Activated CD4-positive, CD25-positive, alpha-beta regulatory T cell treated with anti-CD3 and anti-CD28 coated beads, Interleukin-2, amount 50 U/mL, for 24 hours (primary cell): ENCODE data around the gene PRKAR2B.
A peak's percentile ranks its signal among the peaks of the same experiment; 100 is the strongest.

Experiments used
- ATAC-seq, 2 donors: fragments of 150-1000 bp; cut with Tn5 transposase; one replicate each; pipeline ENCODE4 v1.10.0; 2021; ENCODE audit warnings: mild to moderate bottlenecking in 1 of 2, moderate library complexity in 1 of 2

PRKAR2B gene

DNA sequence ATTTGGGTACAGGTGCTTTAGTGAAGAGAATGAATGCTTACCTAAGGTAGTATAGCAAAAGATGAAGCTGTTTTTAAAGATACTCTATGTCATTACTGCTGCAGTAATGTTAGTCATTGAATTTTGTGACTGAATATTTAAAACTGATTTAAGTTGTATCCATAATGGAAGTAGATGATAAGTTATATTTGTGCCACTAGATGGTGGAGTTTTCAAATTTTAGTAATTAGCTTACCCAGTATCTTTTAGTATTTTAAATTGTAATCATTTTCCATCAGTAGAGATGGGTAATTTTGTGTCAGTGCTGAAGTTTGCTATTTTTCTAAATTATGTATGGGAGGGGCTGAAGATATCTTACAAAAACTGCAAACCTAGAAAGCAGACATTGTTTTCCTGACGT is 149.5 kb downstream of the PRKAR2B start:
- no peak for ATAC-seq

- ATAC-seq: no peak
Measured at GRCh38 chr7:107196834-107197610, 152.5 kb downstream of the PRKAR2B start.

DNA sequence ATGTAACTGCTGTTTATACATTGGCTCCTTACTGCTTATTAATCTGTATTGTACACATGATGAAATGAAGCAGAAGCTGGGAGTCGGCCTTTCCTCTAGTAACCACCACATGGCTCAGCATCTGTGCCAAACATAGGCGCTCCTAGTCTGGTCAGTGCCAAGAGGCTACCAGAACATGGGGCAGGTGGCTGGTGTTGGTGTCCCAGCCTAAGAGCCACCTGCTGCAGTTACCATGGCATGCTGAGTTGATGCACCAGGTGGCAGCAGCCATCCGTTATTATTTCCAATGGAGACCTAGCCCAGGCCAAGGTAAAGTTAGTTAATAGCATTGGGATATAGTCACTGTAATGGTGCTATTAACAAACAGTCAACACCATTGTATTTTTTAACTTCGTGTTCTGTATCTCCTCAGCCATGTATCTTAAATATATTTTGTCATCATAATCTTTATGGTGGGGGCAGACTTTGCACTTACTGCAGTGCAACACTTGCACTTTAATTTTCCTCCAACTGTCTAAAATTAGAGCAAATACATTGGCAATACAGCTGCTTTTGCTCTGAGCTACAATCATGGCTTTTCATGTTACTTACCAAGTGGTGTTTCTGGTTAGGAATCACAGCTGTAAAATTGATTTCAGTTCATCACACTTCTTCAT is 157.4 kb downstream of the PRKAR2B start:
- ATAC-seq: peak in 1 of 2 donors; percentile 53

- ATAC-seq: no peak
Measured at GRCh38 chr7:107203607-107204006, 159.1 kb downstream of the PRKAR2B start.

DNA sequence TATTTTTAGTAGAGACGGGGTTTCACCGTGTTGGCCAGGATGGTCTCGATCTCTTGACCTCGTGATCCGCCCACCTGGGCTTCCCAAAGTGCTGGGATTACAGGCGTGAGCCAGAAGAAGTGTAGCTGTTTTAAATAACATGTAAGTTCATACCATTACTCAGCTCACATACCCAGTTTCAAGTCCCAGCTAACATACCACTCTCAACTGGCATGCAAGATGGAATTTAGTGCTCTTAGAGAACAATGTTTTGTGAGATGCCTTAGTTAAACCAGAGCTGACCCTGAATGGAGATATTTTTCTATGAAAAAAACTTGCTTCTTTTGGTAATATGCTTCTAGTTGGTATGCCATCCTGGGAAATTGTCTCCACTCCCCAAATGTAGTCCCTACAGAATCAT is 161.6 kb downstream of the PRKAR2B start:
- no peak for ATAC-seq

GRCh38 chr7:107206706-107207105 is 162.2 kb downstream of the PRKAR2B start:
- no peak for ATAC-seq

- ATAC-seq: no peak
Measured at GRCh38 chr7:107207459-107207858, 163.0 kb downstream of the PRKAR2B start.

- no peak for ATAC-seq
Measured at GRCh38 chr7:107208024-107208521, 163.6 kb downstream of the PRKAR2B start.

- no peak for ATAC-seq
Measured at GRCh38 chr7:107208563-107208962, 164.1 kb downstream of the PRKAR2B start.

- ATAC-seq: no peak
Measured at GRCh38 chr7:107209565-107209964, 165.1 kb downstream of the PRKAR2B start.

GRCh38 chr7:107210400-107210799 is 165.9 kb downstream of the PRKAR2B start:
- ATAC-seq: no peak
